ENCODE data around the gene CCDC60.

CCDC60 gene

DNA sequence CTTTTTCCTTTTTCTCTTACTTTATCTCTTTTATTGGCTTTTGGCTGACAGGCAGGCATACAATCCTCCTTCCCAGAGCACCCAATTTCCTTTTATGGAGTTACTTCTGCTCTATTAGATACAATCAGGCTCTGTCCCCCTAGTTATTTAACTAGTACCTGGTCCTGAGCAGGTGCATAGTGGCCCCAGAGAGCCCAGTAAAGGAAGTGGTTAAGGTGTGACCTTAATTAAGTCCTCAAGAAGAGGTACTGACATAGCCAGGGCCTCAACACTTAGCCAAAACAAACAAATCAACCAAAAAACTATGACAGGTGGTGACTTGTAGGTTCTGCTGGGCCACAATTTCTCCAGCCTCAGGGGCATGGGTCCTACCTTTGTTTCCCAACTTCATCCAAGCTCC, 82.9 kb downstream of the CCDC60 start:
- Histone ChIP-seq H3K36me3 (ENCODE audit: insufficient read depth, low read depth, low read length) (no peaks in the 10 kb centered on the region), H3K4me3 (ENCODE audit: low read length) (no peak overlapping the region), H3K27me3 (ENCODE audit: insufficient read depth, low read length) (no peaks in the 10 kb centered on the region), H3K9ac (ENCODE audit: low read depth, low read length) (no peak overlapping the region), H3K4me1 (ENCODE audit: insufficient read depth, low read length) (peaks cover 4% of the 10 kb centered on the region; the same call in 1 of the 2 replicates), H3K9me3 (ENCODE audit: insufficient read depth, low read depth, low read length) (no peaks in the 10 kb centered on the region), H3K27ac (ENCODE audit: low read length) (no peak overlapping the region)

DNA sequence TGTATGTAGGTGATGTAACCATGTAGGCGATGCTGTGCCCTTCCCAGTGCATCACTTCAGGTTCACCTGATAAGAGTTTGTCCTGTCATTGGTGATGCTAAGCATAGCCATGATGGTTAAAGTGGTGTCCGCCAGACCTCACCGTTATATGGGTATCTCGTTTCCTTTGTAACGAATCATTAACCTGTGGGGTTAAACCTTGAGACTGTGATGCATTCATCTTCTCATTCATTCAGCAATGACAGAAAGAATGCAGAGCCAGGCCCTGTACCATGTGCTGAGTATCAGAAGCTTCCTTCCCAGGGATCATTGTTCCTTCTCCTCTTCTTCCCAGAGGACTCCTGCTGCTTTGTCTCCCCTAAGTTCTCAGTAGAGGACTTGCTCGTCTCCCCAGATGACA, 84.9 kb downstream of the CCDC60 start:
- Histone ChIP-seq H3K9me3 (ENCODE audit: insufficient read depth, low read depth, low read length) (no peaks in the 10 kb centered on the region), H3K36me3 (ENCODE audit: insufficient read depth, low read depth, low read length) (no peaks in the 10 kb centered on the region), H3K27me3 (ENCODE audit: insufficient read depth, low read length) (no peaks in the 10 kb centered on the region), H3K9ac (ENCODE audit: low read depth, low read length) (no peak overlapping the region), H3K4me3 (ENCODE audit: low read length) (no peak overlapping the region), H3K4me1 (ENCODE audit: insufficient read depth, low read length) (no peaks in the 10 kb centered on the region; the same call in 1 of the 2 replicates), H3K27ac (ENCODE audit: low read length) (no peak overlapping the region)

DNA sequence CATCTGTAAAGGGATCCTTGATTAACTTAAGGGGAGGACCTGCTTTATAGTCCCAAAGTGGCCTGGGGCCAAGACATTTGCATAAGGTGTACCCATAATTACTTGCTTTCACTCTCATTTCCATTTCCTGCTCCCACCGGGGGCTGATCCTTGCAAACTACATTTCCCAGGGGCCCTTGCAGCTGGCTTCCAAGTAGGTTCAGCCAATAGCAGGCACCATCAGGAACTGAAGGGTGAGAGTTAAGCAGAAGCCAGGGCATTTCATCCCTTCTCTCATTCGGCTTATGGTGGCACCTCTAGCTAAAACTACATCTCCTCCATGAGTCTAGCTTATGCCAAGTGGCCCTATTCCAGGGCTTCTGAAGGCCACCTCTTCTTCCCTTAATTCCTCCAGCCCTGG, 88.8 kb downstream of the CCDC60 start:
- Histone ChIP-seq H3K27ac (ENCODE audit: low read length) (no peak overlapping the region), H3K9me3 (ENCODE audit: insufficient read depth, low read depth, low read length) (no peaks in the 10 kb centered on the region), H3K4me1 (ENCODE audit: insufficient read depth, low read length) (no peaks in the 10 kb centered on the region; the same call in 1 of the 2 replicates), H3K9ac (ENCODE audit: low read depth, low read length) (peak overlapping the region; percentile 13; the same call in 1 of the 2 replicates), H3K36me3 (ENCODE audit: insufficient read depth, low read depth, low read length) (no peaks in the 10 kb centered on the region), H3K27me3 (ENCODE audit: insufficient read depth, low read length) (no peaks in the 10 kb centered on the region), H3K4me3 (ENCODE audit: low read length) (no peak overlapping the region)

GRCh38 chr12:119425623-119426022, 91.1 kb downstream of the CCDC60 start:
- Histone ChIP-seq H3K27ac (ENCODE audit: low read length) (no peak overlapping the region), H3K4me3 (ENCODE audit: low read length) (no peak overlapping the region), H3K27me3 (ENCODE audit: insufficient read depth, low read length) (no peaks in the 10 kb centered on the region), H3K4me1 (ENCODE audit: insufficient read depth, low read length) (no peaks in the 10 kb centered on the region; the same call in 1 of the 2 replicates), H3K9me3 (ENCODE audit: insufficient read depth, low read depth, low read length) (no peaks in the 10 kb centered on the region; the same call in 1 of the 2 replicates), H3K9ac (ENCODE audit: low read depth, low read length) (no peak overlapping the region), H3K36me3 (ENCODE audit: insufficient read depth, low read depth, low read length) (no peaks in the 10 kb centered on the region)

GRCh38 chr12:119431151-119431550, 96.6 kb downstream of the CCDC60 start:
- Histone ChIP-seq H3K27me3 (ENCODE audit: insufficient read depth, low read length) (no peaks in the 10 kb centered on the region), H3K9ac (ENCODE audit: low read depth, low read length) (no peak overlapping the region), H3K9me3 (ENCODE audit: insufficient read depth, low read depth, low read length) (no peaks in the 10 kb centered on the region; the same call in 1 of the 2 replicates), H3K36me3 (ENCODE audit: insufficient read depth, low read depth, low read length) (no peaks in the 10 kb centered on the region), H3K27ac (ENCODE audit: low read length) (no peak overlapping the region), H3K4me1 (ENCODE audit: insufficient read depth, low read length) (peaks cover 8% of the 10 kb centered on the region; the same call in 1 of the 2 replicates), H3K4me3 (ENCODE audit: low read length) (no peak overlapping the region)

DNA sequence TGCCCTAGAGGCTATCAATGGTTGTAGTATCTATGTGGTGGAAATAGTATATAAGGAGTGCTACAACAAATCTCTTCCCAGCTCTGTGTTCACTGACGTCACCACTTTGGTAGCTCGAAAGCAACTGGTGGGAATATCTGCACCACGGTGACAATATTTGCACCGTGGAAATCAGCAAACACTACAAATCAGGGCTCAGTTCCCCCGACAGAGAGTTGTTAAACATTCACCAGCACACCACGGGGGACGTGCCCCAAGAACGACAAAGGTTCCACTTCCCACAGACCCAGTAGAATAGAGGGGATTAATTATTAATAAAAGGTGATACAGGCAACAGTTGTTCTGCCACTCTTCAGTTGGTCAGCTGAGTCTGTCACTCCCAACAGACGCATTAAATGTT, 98.4 kb downstream of the CCDC60 start:
- Histone ChIP-seq H3K4me1 (ENCODE audit: insufficient read depth, low read length) (peaks cover 8% of the 10 kb centered on the region; the same call in 1 of the 2 replicates), H3K9ac (ENCODE audit: low read depth, low read length) (no peak overlapping the region), H3K9me3 (ENCODE audit: insufficient read depth, low read depth, low read length) (no peaks in the 10 kb centered on the region; the same call in 1 of the 2 replicates), H3K36me3 (ENCODE audit: insufficient read depth, low read depth, low read length) (no peaks in the 10 kb centered on the region), H3K27me3 (ENCODE audit: insufficient read depth, low read length) (no peaks in the 10 kb centered on the region; the same call in 1 of the 2 replicates), H3K4me3 (ENCODE audit: low read length) (no peak overlapping the region), H3K27ac (ENCODE audit: low read length) (no peak overlapping the region)

DNA sequence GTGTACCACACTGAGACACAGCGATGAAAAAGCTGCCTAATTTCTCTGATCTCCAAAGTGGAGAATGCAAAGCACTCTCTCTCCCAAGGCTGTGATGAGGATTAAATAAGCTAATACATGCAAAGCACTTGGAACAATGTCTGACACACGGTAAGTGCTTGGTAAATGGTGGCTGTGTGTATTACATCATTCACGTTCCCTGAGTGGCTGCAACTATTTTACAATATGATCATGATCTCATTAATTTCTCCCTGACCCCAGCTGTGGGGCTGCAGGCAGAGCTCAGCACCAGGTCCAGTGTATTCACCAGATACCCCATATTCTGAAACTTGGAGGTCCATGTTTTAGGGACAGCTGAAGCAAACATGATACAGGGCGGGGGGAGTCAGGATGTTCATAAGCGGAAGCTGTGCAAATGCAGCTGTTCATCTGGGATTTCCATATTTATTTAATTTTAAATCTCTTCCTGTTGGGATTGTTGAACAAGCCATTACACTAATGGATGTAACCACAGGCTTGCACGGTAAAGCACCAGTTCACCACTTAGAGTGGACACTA, 106.4 kb downstream of the CCDC60 start:
- H3K27ac ChIP-seq (ENCODE audit: low read length), result no peak overlapping the region
- no peaks in the 10 kb centered on the region for H3K4me1 ChIP-seq (ENCODE audit: insufficient read depth, low read length)
- no peak overlapping the region for H3K4me3 ChIP-seq (ENCODE audit: low read length)
- no peaks in the 10 kb centered on the region; the same call in 1 of the 2 replicates for H3K27me3 ChIP-seq (ENCODE audit: insufficient read depth, low read length)
- no peak overlapping the region for H3K9ac ChIP-seq (ENCODE audit: low read depth, low read length)
- H3K9me3 ChIP-seq (ENCODE audit: insufficient read depth, low read depth, low read length), result no peaks in the 10 kb centered on the region
- no peaks in the 10 kb centered on the region for H3K36me3 ChIP-seq (ENCODE audit: insufficient read depth, low read depth, low read length)

DNA sequence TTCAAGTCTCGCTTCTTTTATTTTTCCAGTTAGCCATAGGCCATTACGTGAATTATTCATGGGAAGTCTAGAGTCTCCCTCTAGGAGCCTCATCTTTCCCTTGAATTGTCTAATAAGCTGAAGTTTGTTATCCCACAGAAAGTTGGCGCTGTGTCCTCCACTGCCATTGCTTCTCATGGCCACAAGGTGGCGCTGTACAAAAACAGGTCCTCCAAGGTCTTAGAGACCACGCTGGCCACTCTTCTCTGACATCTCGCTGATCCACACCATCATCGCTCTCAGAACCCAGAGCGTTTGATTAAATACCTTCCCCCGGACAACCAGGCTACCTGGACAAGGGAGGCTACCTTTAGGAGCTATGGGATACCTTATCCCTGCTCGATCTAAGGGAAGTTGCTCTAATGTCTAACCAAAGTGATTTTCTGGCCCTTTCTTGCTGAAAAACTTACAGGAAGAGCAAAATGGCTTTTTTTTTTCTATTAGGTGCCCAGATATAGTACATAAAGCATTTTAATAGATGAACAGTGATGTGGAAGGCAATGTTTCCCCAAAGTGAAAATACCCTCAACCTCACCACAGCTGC, 110.0 kb downstream of the CCDC60 start:
- Histone ChIP-seq H3K4me3 (ENCODE audit: low read length) (peak overlapping the region; percentile 43; the same call in 1 of the 2 replicates), H3K9me3 (ENCODE audit: insufficient read depth, low read depth, low read length) (no peaks in the 10 kb centered on the region), H3K36me3 (ENCODE audit: insufficient read depth, low read depth, low read length) (no peaks in the 10 kb centered on the region), H3K4me1 (ENCODE audit: insufficient read depth, low read length) (no peaks in the 10 kb centered on the region), H3K9ac (ENCODE audit: low read depth, low read length) (no peak overlapping the region), H3K27ac (ENCODE audit: low read length) (no peak overlapping the region), H3K27me3 (ENCODE audit: insufficient read depth, low read length) (no peaks in the 10 kb centered on the region)

- Histone ChIP-seq H3K4me3 (ENCODE audit: low read length) (no peak overlapping the region), H3K36me3 (ENCODE audit: insufficient read depth, low read depth, low read length) (no peaks in the 10 kb centered on the region), H3K9me3 (ENCODE audit: insufficient read depth, low read depth, low read length) (no peaks in the 10 kb centered on the region), H3K27ac (ENCODE audit: low read length) (no peak overlapping the region), H3K9ac (ENCODE audit: low read depth, low read length) (no peak overlapping the region), H3K4me1 (ENCODE audit: insufficient read depth, low read length) (no peaks in the 10 kb centered on the region), H3K27me3 (ENCODE audit: insufficient read depth, low read length) (no peaks in the 10 kb centered on the region)
Observed at GRCh38 chr12:119446459-119446858, 111.9 kb downstream of the CCDC60 start.

GRCh38 chr12:119447126-119447525, 112.6 kb downstream of the CCDC60 start:
- Histone ChIP-seq H3K4me1 (ENCODE audit: insufficient read depth, low read length) (no peaks in the 10 kb centered on the region), H3K9ac (ENCODE audit: low read depth, low read length) (no peak overlapping the region), H3K27ac (ENCODE audit: low read length) (no peak overlapping the region), H3K36me3 (ENCODE audit: insufficient read depth, low read depth, low read length) (no peaks in the 10 kb centered on the region), H3K27me3 (ENCODE audit: insufficient read depth, low read length) (no peaks in the 10 kb centered on the region), H3K9me3 (ENCODE audit: insufficient read depth, low read depth, low read length) (no peaks in the 10 kb centered on the region), H3K4me3 (ENCODE audit: low read length) (no peak overlapping the region)

- H3K36me3 ChIP-seq (ENCODE audit: insufficient read depth, low read depth, low read length), result no peaks in the 10 kb centered on the region
- H3K9me3 ChIP-seq (ENCODE audit: insufficient read depth, low read depth, low read length), result no peaks in the 10 kb centered on the region
- no peaks in the 10 kb centered on the region for H3K4me1 ChIP-seq (ENCODE audit: insufficient read depth, low read length)
- H3K4me3 ChIP-seq (ENCODE audit: low read length), result no peak overlapping the region
- no peak overlapping the region for H3K27ac ChIP-seq (ENCODE audit: low read length)
- H3K27me3 ChIP-seq (ENCODE audit: insufficient read depth, low read length), result no peaks in the 10 kb centered on the region
- H3K9ac ChIP-seq (ENCODE audit: low read depth, low read length), result no peak overlapping the region
Observed at GRCh38 chr12:119447618-119448017, 113.1 kb downstream of the CCDC60 start.

- no peaks in the 10 kb centered on the region for H3K36me3 ChIP-seq (ENCODE audit: insufficient read depth, low read depth, low read length)
- no peaks in the 10 kb centered on the region for H3K27me3 ChIP-seq (ENCODE audit: insufficient read depth, low read length)
- H3K9ac ChIP-seq (ENCODE audit: low read depth, low read length), result no peak overlapping the region
- no peaks in the 10 kb centered on the region for H3K9me3 ChIP-seq (ENCODE audit: insufficient read depth, low read depth, low read length)
- no peak overlapping the region for H3K27ac ChIP-seq (ENCODE audit: low read length)
- H3K4me3 ChIP-seq (ENCODE audit: low read length), result no peak overlapping the region
- H3K4me1 ChIP-seq (ENCODE audit: insufficient read depth, low read length), result no peaks in the 10 kb centered on the region
Observed at GRCh38 chr12:119448611-119449131, 114.1 kb downstream of the CCDC60 start.

All from iPS-20b (cell line).